Activated gamma-delta T cell (primary cell): ENCODE measurements around the gene GMPPB.
"Not testable (repeated sequence)": the region's sequence is repeated elsewhere in the genome, so short reads cannot be mapped to it uniquely, and the experiment has no call there.

Source experiments
- DNase-seq: peaks from one replicate; lab custom pipeline; 2025; lab: John Stamatoyannopoulos, UW

The GMPPB gene

DNA sequence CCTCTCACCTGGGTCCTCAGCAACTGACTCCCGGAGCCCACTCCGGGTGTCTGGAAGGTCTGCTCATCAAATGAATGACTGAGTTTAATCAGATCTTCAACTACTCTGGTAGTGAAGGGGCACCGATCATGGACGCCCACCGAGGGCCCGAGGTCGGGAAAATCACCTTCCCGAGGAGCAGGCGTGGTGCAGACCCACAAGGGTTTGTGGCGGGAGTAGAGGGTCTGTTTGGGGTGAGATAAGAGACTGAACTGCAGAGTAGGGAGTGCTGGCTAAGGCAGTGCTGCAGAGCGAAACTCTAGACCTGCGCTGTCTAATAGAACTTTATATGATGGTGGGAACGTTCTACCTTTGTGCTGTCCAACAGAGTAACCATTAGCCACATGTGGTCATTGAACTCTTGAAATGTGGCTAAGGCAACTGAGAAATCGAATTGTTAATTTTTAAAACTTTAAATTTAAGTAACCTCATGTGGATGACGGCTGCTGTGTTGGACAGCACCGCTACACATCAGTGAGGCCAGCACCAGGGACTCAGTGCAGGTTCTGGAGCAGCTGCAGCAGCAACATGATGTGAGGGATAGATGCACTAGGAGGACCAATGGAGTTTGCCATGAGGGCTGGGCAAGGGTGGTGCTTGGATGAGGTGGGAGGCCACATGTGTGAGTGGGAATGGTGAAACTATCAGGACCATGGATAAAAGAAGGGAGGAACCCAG lies 33.7 kb downstream of the GMPPB start:
- DNase-seq: not testable (repeated sequence)

DNA sequence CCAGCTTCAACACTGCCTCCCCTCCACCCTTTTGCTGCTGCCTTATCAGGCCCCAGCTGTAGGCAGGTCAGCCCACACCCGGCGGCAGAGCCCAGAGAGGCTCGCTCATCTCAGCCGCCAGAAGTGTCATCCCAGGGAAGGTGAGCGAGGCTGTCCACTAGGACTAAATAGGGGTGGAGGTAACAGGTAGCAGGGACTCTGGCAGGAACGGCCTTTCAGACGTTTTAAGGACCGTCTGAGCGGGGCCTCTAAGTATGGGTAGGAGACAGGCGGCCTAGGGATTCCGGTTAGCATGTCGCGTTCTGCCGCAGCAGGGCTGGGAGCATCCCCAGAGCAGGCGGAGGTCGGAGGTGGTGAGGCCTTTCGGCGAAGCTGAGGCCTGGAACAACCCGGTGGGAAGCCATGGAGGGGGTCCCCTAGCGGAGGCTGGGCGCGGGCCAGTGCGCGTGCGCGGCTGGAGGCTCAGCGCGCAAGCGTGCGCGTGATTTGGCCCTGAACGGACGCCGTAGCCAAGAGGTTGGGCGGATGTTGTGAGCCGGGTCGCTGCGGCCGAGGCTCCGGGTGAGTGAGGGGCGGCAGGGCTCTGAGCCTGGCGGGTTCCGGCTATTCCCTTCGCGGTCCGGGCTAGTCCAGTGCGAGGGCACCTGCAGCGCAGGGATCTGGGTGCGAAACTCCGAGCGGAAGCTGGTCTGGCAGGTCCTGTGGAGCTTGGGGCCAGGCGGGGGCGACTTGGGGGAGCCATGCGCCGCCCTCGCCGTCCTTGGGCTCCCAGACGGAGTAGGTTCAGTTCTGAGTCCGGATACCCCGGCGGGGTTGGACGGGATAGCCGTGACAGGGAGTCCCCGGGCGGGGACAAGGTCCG lies 34.5 kb downstream of the GMPPB start, which contains the start of the genes MST1 and RNF123:
MST1 (minus strand) TSS at position 429 of the 862 bp plus-strand sequence. CDS start 783 bp downstream, outside the sequence.
RNF123 (plus strand) TSS at position 512 of the 862 bp plus-strand sequence. CDS start 1,609 bp downstream, outside the sequence.
- DNase-seq: no peak

DNA sequence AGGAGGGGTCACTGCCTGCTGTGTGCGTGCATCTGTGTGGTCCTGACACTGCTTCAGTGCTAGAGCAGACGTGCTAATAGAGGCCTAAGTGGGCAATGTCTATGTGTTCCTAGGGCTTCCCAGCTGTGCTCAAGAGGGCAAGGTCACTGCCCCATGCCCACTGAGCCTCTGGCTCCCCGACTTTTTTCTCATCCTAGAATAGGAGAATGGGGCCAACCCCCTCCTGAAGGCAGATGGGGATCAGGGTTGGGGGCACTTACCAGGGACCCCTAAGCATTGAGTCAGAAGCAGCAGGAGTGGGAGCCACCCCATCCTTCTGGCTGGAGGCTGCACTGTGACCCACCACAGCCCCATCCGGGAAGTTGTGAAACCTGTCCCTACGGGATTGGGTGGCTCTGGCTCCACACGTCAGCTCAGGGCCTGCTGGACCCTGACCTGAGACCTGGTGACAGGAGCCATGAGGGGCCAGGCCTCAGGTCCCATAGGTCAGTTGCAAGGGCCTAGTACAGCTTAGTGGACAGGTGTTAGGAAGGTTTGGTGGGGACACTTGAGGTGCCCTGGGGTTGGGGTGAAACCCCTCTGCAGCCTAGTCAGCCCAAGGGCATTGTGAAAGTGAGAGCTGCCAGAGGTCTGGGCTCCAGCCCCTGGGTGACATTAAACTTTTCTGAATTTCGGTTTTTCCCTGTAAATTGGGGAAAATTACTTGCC lies 35.3 kb downstream of the GMPPB start:
- DNase-seq: not testable (repeated sequence)

DNA sequence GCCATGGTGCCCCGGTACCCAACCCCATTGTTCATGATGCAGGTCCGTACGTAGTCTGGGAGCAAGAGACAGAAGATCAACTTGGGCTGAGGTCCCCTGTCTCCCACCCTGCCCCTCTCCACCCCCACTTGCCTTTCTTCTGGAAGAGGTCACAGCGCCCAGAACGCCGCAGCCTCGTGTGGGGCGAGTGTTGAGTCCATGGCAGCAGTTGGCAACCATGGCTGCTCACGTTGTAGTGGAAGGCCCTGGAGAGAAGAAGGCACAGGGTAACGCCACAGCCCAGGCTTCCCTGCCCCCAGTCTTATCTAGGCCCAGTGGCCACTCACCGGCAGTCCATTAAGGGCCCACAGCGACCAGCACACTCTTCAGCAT lies 36.3 kb downstream of the GMPPB start:
- not testable (repeated sequence) for DNase-seq

DNA sequence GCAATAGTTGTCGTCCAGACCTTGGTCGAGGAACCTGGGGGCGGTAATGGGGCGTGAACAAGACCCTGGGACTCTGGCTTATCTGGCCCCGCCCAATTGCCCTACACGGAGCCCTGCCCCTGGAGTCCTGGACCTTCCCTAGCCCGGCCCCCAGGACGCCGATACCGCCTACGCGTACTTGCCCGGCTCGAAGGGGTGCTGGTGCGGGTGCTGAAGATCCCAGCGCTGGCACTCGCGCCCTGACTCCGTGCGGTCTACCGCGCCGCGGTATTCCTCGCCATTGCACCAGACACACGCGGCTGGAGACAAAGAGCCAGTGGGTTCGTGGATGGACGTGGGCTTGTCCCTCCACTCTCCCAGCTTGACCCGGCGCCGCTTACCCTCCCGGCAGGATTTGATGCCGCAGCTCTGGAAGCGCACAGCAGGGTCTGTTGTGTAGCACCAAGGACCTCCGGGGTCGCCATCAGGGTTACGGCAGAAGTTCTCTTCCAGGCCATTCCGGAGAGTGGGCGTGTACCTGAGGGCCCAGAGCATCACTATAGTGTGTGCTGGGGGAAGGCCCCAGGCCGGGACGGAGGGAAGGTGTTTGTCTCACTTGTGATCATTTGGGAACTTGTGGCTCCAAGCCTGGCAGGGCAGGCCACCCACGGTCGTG lies 36.9 kb downstream of the GMPPB start:
- not testable (repeated sequence) for DNase-seq

DNA sequence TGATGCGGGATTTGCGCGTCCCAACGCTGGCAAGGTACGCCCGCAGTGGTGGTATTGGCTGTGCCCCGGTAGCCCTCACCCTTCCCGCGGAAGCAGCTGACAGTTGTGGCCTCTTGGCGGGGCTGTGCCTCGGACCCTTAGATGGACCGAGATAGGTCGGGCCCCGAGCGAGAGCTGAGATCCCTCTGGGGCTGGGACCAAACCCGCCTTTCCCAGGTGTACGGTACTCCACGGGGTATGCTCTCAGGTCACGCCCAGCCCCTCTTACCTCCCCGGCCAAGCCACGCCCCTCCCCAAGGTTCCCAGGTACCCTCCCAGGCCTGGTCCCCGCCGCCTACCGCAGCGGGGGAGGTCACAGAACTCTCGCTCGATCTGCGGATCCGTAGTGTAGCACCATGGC lies 37.4 kb downstream of the GMPPB start:
- not testable (repeated sequence) for DNase-seq

DNA sequence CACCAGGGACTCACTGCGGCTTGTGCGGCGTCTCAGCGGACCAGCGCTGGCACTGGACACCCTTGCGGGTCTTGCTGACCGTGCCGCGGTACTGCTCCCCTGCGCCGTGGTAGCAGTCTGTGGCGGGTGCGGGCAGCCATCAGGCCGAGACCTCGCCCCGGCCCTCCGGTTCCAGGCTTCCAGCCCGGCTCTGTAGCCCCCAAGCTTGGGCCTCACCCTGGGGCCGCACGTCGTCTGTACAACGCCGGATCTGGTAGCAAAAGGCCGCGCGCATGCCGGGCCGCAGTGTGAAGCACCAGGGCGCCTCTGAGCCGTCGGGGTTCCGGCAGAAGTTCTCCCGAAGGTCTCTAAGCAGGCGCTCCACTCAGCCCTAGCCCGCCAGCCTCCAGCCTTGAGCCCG lies 37.9 kb downstream of the GMPPB start:
- DNase-seq: not testable (repeated sequence)

DNA sequence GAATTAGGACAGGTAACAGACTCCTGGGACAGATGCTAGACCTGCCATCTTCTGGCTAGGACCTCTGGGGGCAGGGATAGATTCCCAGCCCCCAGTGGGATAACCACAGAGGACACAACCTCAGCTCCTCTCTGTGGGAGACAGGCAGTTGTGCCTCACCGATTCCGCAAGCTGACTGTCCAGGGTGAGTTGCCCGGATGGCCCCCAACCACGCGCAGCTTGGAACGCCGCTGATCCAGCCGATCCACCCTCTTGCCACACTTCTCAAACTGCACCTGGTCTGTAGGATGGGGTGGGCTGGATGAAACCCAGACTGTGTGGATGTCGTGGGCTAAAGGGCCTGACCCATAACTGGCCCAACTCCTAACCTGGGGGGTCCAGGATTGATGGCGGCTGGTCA lies 38.6 kb downstream of the GMPPB start:
- DNase-seq: not testable (repeated sequence)

DNA sequence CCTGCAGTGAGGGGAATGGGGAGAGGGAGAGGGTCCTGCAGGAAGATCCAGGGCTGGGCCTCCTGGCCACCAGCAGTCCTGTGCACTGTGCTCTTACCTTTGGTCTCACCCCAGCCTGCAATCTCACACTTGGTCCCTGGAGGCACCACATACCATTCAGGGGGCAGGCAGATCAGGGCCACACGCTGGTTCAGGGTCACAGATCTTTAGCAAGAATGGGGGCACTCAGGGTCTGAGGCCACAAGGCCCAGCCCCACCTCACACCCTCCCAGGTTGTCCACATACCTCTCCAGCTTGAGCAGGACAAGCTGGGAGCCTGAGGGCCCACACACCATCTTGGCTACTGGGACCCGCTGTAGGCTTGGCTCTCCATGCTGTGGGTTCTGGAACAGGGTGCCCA lies 39.3 kb downstream of the GMPPB start:
- not testable (repeated sequence) for DNase-seq

DNA sequence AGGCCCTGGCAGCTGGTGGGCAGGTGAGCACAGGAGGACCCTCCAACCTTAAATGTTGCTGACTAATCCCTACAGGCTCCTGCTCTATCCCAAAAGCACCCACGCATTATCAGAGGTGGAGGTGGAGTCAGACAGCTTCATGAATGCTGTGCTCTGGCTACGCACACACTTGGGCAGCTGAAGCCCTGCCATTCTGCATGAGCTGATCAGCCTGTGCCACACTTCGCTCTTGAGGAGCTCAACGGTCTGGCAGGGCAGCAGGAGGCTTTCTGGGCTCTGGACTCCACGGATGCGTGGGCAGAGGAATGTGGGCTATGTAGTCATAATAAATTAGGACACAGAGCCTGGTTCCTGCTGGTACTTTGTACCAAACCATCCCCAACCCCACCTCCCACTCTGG lies 40.6 kb downstream of the GMPPB start:
- DNase-seq: no peak

DNA sequence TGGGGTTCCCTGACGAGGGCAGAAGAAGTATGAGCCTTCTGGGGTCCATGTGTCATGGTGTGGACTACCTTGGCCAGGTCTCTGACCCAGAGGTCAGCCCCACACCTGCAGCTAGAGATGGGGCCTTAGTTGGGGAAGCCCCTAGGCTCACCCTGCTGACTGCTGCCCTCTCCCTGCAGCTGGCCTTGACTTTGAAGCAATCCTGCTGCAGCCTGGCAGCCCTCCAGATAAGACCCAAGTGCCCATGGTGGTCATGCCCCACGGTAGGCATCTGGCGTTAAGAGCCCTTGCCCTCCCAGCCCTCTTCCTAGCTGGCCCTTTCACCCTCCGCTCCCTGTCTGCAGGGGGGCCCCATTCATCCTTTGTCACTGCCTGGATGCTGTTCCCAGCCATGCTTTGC lies 42.2 kb downstream of the GMPPB start:
- DNase-seq: no peak

DNA sequence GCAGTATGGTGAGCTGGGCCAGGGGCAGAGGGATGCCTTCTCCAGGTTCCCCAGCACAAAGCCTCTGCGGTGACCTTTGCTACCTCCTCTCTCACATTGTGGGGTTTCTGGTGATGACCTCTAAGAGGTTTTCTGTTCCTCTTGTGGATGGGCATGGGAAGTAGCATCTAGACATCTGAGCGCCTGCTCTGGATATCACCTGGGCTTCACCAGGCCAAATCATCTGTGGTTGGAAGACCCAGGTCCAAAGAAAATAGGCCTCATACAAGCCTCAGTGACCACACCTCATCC lies 42.6 kb downstream of the GMPPB start:
- no peak for DNase-seq

DNA sequence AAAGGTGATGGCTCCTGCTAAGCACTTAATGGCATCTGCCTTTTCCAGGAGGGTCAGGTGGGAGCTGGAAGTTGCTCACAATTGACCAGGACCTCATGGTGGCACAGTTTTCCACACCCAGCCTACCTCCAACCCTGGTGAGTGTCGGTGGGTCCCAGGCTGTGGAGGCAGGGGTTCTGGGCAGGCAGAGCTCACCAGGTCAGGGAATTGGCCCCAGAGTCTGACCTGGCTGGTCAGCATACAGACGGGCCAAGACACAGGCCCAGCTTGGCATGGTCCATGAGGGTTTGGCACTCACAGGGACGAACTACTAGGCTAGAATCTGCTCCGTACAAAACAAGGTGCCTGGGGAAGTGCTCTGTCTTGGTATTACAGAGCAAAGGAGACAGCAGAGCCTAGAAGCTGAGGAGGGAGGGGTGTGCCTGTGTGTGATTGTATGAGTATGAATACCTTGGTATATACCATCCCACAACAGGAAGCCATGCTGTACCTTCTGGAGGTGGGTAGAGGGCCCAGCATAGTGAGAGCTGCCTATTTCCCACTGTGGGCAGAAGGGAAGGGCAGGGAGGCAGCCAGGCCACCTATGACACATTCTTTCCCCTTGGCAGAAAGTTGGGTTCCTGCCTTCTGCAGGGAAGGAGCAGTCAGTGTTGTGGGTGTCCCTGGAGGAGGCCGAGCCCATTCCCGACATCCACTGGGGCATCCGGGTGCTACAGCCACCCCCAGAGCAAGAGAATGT lies 43.1 kb downstream of the GMPPB start:
- DNase-seq: no peak

DNA sequence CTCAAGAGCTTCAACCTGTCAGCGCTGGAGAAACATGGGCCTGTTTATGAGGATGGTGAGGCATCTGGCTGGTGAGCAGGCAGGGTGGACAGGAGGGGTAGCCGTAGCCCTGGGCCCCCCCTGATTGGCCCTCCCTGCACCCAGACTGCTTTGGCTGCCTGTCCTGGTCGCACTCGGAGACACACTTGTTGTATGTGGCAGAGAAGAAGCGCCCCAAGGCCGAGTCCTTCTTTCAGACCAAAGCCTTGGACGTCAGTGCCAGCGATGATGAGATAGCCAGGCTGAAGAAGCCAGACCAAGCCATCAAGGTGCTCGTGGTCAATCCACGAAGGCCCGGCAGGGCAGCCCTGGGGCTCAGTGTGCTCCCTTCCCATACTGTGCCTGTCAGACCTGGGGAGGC lies 47.8 kb downstream of the GMPPB start:
- no peak for DNase-seq

DNA sequence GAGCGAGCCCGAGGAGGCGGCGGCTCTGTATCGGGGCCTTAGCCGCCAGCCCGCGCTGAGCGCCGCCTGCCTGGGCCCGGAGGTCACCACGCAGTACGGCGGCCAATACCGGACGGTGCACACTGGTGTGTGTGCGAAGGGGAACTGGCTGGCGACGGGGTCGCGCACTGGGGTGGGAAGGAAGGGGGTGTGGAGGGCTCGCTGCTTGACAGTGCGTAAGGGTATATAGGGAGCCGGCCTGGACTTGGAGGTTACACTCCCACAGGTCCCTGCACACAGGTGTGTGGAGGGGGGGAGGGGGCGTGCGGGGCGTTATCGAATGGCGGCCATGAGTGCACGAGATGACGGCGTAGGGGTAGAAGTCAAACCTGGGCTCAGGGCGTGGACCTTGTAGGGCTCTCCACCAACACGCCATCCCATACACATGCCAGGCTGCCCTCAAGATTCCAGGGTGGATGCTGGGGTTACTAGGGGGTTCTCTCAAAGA lies 49.2 kb downstream of the GMPPB start:
- DNase-seq: no peak

DNA sequence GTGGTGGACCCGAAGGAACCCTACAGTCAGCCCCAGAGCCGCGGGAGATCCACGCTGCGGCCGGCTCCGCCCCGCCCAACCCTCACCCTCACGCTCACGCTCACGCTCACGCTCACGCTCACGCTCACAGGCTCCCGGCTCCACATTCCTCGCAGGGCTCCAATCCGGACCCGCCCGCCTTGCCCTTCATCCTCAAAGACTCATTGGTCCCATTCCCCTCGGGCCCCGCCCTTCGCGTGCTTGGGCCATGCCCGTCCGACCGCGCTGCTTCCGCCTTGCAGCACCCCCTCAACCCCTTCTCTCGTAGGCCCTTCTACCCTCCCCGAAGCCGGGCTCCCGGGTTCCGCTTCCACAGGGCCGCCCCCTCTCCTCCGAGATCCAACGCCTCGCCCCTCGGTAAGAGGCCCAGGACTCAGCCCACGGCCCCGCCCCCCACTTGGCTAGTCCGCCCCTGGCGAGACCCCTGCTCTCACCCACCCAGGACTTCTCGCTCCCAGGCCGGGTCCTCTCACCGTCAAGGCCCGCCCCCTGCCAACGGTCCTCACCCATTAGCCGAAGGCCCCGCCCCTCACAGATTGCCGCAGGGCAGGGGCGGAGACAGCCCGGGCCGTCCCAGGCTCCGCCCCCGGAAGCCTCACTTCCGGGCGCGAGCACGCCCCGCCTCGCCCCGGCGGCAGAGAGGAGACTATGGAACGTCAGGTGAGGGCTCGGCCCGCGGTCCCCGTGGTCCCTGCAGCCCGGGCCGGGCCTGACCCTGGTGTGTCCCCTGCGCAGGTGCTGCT lies 49.8 kb downstream of the GMPPB start, which contains the start of gene APEH:
APEH (plus strand) TSS at position 637 of the 782 bp plus-strand sequence; CDS start at position 688, 51 bp downstream.
- DNase-seq: no peak

DNA sequence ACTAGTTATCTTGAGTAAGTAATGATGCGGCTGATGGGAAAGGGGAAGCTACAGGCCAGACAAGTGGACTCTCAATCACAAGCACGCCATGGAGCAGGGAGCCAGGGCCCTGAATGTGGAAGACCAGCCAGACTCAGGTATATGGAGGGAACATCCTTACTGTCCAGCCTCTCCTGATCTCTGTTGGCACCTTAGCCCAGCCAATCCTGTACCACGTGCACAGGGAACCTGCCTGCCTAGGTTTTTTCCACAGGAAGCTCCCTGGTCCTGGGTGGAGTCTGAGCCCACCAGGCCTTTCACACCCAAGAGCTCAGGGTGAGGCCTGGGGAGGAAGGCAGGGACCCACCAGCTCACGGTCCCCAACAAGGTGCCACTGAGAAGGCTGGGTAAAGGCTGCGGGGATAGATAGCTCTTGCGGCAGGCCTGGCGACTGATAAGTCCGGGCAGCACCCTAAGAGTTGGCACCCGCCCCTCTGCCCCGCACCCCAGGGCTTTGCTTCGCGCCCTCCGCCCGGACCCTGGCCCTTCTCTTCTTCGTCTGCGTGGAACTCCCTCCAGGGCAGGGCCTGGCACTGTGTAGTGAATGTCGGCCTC lies 50.5 kb downstream of the GMPPB start:
- no peak for DNase-seq

DNA sequence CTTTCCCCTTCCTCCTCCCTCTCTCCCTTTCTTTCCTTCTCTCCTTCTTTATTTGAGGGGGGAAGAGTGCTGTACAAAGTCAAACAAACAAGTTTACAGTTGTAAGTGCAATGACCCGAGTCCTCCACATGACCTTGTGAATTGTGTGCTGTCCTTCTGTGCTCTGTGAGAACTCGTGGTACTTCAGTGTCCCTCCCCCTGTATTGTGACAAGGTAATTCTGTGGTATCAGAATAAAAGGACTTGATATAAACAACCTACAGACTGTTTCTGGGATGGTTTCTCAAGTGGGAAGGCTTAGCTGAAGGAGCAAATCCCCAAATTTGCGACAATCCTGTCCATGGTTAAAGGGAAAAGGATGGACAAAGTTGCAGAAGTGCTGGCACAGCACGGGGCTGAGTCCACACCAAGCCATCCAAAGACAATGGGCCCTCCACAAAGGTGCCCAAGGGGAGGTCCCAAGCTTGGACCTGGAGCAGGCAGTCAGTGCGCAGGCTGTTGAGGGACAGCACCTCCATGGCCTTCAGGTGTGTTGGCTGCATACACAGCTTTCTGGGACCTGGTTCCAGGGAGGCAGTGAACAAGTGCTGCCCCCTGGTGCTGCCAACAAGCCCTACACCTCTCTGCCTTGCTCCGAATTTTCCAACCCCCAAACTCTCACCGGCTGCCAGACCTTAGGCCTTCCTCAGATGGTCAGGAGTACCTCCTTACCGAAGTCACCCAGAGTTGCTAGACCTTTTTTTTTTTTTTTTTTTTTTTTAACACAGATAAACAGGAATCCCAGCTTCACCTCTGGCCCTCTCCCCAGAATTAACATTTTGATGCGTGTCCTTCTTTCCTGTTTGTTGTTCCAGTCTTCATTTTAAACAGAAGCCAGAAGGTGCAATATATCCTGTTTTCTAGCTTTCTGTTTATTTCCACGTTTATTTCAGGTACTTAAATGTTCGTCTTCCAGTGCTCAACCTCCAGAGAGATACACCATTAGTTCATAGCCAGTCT lies 52.2 kb downstream of the GMPPB start:
- DNase-seq: no peak

DNA sequence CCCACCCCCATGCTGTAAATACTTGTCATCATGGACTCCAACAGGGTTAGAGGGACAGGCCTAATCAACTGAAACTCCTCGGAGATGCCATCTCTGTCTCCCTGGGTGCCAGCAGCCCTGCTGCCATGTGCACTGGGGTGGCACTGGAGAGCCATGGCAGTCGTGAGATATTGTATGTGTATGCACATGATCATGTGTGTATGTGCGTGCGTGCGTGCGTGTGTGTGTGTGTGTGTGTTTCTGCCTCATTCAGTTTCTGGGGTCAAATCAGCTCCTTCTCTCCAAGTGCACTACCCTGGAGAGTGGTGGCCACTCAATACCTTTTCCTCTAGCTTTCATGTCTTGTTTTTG lies 52.8 kb downstream of the GMPPB start:
- DNase-seq: no peak
